ENCODE results near the gene SHISA8. TPM values are rescaled to one million over a fixed set of nuclear protein-coding genes. Genes with fewer than 3 reads are reported as not detected.
"Not testable (repeated sequence)": the region's sequence is repeated elsewhere in the genome, so short reads cannot be mapped to it uniquely, and the experiment has no call there.

Gene SHISA8
- total RNA-seq, 1 donor from 2014 or later, result 0.27 TPM

DNA sequence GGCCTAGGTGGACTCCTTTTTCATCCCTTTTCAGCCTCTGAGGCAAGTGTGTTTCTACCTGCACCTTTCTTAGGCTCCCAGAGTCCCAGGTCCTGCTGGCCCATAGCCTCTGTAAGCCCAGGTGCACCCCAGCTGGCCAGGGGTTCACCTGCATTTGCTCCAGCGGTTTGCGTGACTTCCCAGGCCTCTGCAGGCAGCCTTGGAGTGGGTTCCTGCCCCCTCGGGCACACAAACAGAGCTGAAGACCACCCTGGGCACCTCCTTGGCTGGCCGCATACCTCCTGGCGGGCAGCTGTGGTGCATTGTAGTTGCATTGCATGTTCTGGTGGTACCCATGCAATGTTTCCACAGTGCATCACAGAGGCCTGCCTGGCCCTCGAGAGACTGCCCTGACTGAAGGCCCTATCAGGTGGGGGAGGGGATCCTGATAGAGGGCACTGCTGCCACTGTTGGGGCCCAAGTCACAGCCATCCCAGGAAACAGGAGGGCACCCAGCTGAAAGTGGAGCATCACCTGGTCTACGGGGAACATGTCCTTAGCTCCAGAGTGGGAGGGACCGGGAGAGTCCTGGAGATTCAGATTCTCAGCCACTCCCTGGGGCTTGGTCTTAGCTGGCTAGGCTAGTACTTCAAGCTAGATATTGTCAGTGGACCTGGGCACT, 14.1 kb downstream of the SHISA8 start:
- no peak for DNase-seq (ENCODE audit: low read depth)

GRCh38 chr22:41899992-41900651, 14.8 kb downstream of the SHISA8 start:
- peak; percentile 69 for DNase-seq (ENCODE audit: low read depth)

- peak; percentile 79 for DNase-seq (ENCODE audit: low read depth)
Measured at GRCh38 chr22:41899110-41899509, 15.8 kb downstream of the SHISA8 start.

DNA sequence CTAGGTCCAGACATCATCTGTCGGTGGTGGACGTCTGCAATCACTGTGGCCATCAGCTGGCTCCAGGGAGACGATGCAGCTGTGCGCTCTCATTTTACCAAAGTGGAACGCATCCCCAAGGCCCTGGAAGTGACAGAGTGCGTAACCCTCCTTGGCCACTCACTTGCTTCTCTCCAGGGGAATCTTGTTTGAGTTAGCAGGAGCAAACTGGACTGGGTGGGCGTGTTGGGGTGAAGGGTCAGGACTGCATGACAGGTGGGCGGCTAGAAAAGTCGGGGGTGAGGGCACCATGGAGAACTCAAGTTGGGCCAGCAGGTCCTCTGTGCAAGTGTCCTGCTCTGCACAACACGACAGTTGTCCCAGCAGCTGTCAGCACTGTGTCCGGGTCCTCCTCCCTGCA, 16.2 kb downstream of the SHISA8 start:
- peak; percentile 83 for DNase-seq (ENCODE audit: low read depth)

GRCh38 chr22:41893591-41894375, 21.1 kb downstream of the SHISA8 start:
- DNase-seq (ENCODE audit: low read depth), result no peak

DNA sequence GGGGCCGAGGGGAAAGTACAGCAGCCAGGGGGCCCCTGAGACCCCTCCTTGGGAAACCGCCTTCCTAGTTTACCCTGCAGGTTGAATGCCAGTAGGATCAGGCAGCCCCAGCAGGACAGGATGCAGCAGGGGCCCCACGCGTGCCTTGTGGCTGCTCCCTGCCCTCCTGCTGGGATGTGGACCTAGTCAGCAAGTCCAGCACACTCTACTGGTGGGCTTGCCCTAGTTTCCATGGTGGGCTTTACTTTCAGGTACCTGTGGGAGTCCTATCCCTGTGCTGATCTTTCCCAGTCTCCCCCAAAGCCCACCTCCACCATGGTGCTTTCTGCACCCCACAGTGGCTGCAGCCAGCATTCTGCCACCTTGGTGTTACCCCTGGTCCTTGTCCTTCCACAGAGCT, 22.2 kb downstream of the SHISA8 start:
- no peak for DNase-seq (ENCODE audit: low read depth)

GRCh38 chr22:41891407-41891806, 23.5 kb downstream of the SHISA8 start:
- no peak for DNase-seq (ENCODE audit: low read depth)

DNA sequence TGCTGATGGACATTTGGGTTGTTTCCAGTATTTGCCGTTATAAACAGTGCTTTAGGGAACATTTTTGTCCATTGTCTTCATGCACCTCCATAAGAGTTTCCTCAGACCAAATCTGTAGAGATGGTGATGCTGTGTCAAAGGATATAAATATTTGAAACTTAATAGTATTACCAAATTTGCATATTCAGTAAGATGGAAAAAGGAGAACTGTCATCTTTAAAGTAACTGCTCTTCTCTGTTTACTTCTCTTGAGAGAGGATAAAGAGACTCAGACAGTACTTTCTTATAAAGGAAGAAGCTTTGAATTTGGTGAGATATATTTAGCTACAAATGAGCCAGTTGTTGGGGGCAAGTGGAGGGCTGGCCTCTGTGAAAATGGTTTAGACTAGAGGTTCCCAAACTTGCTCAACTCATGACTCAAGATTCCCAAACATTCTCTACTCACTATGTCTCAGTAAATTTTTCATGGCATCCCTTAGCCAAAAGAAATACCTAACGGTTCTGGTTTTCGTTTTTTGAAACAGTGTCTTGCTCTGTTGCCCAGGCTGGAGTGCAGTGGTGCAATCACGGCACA, 26.2 kb downstream of the SHISA8 start:
- no peak for DNase-seq (ENCODE audit: low read depth)

DNA sequence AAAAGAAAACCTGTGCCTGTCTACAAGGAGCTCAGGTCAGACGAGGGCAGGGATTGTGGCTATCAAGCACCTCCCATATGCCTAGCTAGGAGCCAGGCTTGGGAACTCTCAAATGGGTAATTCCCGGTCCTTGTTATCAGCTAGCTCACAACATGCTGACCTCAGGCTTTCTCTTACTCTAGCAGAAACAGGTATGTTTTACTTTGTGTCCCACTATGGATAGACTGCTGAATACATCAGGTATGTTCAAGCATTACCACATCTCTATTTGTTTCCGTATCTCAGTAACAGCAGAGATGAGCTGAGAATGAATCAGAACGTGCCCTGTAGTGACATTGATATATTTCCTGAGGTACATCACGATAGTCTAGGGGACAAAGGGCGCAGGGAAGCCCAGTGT, 29.4 kb downstream of the SHISA8 start:
- DNase-seq (ENCODE audit: low read depth), result no peak

GRCh38 chr22:41885116-41885515, 29.8 kb downstream of the SHISA8 start:
- DNase-seq (ENCODE audit: low read depth), result no peak

- no peak for DNase-seq (ENCODE audit: low read depth)
Measured at GRCh38 chr22:41883400-41883799, 31.5 kb downstream of the SHISA8 start.

- no peak for DNase-seq (ENCODE audit: low read depth)
Measured at GRCh38 chr22:41880653-41881052, 34.2 kb downstream of the SHISA8 start.

- no peak for DNase-seq (ENCODE audit: low read depth)
Measured at GRCh38 chr22:41876675-41877074, 38.2 kb downstream of the SHISA8 start.

GRCh38 chr22:41876275-41876674, 38.6 kb downstream of the SHISA8 start:
- no peak for DNase-seq (ENCODE audit: low read depth)

DNA sequence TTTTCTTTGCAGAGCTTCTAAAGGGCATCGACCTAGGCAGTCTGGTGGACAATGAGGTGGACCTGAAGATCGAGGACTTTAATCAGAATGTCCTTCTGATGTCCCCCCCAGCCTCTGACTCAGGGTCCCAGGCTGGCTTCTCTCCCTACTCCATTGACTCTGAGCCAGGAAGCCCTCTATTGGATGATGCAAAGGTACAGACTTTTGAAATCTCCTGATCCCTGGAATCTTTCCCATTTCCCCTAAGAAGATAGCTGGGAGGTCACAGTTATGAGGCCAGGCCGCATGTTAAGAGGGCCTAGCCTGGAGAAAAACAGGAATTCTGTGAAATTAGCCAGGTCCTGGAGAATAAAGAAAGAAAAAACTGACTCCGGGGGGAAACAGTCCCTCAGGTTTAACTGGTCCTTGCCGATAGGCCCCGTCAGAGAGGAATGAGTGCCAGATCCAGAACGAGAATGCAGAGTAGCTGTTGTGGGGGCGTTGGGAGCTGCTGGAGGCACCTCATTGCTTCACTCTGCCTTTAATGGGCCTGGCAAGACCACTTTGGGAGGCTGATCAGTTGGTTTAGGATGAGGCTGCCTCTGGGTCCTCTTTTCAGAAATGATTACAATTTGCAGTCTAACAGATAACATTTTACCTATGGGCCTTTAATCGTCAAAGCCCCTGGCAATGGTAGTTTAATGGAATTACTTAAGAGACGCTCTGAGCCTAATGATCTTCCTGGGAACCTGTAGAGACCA, 39.2 kb downstream of the SHISA8 start:
- no peak for DNase-seq (ENCODE audit: low read depth)

DNA sequence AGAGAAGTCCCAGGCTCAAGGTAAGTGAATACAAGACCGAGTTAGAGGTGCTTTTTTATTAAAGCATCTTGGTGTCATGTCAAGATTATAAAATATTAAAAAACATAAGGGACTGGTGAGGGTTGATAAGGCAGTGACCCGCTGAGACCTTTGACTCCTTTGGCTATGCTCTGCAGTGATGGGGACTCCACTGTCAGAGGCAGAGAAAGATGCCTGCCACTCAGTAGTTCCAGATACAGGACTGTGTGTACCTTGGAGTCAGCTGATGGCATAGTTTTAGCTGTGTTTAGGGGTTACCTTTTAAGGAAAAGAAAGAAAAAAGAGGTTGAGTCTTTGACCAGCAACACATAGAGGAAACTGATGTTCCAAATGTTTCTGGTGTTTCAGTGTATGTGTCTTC, 40.8 kb downstream of the SHISA8 start:
- DNase-seq (ENCODE audit: low read depth), result no peak

DNA sequence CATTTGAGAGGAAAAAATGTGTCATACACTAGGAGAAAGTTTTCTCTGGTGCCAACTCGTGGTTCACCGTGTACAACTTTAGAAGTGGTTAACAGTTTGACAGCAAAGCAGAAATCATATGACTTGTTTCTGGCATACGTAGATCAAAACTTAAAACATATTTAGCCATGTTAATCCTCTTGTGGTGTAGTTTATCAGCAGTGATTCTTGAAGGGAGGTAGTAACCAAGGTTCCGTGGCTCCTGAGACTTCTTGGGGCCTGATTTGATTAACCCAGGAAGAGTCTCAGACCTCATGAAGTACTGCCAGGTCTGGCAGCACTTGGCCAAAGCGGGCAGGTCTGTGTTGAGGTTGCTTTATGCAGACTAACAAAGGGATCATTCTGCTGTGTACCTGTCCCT, 41.5 kb downstream of the SHISA8 start:
- peak; percentile 48 for DNase-seq (ENCODE audit: low read depth)

- DNase-seq (ENCODE audit: low read depth), result peak; percentile 74
Measured at GRCh38 chr22:41870786-41871185, 44.1 kb downstream of the SHISA8 start.

GRCh38 chr22:41870081-41870480, 44.8 kb downstream of the SHISA8 start:
- not testable (repeated sequence) for DNase-seq (ENCODE audit: low read depth)

- no peak for DNase-seq (ENCODE audit: low read depth)
Measured at GRCh38 chr22:41868556-41868955, 46.3 kb downstream of the SHISA8 start.

DNA sequence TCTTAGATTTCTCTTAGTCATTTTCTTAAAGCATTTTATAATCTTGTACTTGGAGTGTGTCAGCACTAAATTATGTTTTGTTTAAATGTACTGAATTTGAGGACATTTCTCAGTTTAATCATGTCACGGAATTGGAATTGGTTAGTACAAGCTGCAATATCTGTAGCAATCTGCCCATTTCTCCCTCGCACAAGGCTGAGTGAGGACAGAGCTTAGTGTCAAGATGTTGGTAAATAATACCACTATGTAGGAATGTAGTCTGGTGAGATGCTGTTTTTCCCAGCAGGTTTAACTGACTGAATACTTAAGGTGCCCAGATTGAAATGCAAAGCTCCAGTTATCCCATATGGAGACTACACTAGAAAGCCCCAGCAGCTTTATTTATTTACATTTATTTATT, 51.4 kb downstream of the SHISA8 start:
- DNase-seq (ENCODE audit: low read depth), result no peak
